ENCODE measurements around the gene LRMDA.

Gene LRMDA

DNA sequence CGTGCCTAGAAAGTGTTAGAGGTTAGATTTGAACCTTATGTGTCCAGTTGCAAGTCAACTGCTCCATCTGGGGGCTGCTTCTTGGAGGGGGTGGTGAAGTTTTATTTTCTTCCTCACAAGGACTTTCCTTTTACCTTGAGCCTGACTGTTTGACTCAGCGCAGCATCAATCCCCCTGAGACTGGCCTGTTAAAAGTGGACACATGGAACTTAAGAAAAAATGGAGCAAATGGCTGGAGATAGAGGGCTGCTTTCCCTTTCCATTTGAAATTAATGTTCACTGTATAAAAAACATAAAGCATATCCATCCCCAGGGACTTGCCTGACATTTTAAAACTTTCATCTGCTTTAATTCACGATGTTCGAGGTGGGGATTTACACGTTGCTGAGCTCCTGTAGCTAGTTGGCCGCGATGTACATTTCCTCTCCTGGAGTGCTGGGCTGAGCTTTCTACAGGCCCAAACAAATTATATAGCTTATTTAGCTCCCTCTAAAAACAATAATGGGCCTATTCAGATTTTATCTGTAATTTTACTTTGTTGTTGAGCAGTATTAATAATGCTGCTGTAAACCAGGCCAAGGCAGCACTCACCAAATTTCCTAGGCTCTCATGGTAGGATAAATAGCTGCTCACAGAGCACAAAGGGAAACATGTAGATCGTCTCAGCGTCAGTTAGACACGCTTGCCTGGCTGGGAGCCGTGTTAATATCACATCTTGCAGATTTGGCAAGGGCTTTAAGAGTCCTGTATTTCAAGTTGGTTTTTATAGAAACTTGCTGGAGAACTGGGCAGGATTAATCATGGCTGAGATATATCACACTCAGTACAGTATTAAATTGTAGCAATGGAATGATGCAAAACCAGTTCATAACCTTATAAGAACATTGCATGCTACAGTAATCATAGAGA lies 251.5 kb downstream of the LRMDA start:
- no peak for DNase-seq

DNA sequence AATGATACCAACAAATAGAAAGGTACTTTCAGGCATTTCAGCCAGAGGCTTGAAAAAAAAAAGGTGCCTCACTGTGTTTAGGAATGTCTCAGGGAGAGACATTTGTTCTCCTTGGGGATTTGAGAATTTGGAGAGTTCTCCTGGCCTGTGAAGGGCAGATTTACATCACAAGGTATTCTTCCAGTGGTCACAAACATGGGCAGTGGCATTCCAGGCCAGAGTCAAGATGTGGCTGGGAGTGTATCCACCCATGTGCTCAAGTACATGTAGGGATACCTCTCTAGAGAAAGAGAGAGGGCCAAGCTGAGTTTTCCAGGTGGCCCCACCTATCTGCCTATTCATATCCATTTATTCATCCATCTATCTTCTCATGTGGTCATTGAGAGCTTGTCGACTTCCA lies 253.8 kb downstream of the LRMDA start:
- DNase-seq, result no peak

DNA sequence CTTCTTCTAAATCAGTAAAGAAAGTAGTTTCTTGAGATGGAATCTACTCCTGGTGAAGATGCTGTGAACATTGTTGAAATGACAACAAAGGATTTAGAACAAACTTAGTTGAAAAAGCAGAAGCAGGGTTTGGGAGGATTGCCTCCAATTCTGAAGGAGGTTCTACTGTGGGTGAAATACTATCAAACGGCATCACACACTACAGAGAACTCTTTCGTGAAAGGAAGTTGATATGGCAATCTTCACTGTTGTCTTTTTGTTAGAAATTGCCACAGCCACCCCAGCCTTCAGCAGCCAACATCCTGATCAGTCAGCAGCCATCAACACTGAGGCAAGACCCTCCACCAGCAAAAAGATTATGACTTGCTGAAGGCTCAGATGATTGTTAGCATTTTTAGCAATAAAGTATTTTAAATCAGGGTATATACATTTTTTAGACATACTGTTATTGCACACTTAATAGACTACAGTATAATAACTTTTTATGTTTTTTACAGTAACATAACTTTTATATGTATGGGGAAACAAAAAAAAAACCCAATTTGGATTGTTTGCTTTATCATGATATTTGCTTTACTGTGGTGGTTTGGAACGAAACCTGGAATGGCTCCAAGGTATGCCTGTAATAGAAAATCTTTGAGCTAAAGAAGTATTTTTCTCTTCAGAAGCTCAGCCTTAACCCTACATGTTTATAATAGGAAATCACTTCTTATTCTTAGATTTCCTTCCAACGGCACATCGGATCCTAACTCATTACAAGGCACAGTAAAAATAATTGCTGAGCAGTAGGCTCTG lies 257.3 kb downstream of the LRMDA start:
- DNase-seq, result no peak

DNA sequence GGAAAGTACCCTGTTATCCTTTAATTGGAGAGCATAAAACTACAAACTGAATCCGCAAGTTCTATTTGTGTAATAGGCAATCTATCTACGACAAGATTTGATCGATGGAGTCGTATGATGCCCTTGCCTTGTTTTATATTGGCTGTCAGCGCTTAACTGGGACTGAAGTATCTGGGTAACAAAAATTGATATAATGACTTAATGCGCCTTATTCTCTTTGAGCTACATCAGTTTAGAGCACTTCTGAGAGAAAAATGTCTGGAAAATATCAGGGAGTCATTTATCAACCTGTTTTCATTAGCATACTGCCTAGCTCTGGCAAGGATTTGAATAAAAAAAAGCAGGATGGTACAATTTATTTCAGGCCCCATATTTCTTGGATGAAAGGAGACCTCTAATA lies 262.1 kb downstream of the LRMDA start:
- no peak for DNase-seq

DNA sequence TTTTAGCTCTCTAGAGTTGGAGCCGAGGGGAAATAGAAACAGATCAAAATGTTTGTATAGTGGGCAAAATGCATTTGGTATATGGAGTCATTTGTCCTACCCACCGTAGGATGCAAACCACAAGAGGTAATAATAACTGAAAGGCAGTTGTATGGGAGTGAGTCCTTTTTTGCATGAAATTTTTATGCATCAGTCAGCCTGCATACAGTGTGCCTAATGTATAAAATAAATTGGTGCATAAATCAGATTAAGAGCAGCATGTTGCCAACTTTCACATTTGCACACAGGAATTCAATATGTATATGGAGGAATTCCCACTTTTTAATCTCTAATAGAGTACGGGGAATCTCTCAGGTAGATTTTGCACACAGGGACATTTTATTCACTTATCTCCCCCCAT lies 262.8 kb downstream of the LRMDA start:
- DNase-seq, result no peak

DNA sequence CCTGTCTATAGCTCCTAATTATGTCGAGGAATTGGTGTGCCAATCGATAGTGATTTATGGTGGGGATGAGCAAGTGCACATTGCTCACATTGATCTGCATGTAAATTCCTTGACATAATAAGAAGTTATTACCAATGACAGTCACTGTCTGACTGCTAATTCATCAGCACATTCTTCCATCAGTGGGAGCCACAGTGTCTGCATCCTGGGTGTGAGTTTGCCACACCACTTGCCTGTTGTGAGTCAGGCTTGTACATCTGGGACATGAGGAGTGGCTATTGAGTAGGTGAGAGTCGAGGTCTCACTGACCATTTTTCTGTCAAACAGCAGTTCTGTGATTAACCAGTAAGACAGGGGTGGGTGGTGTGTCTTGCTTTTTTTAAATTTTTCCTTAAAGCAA lies 263.4 kb downstream of the LRMDA start:
- no peak for DNase-seq

DNA sequence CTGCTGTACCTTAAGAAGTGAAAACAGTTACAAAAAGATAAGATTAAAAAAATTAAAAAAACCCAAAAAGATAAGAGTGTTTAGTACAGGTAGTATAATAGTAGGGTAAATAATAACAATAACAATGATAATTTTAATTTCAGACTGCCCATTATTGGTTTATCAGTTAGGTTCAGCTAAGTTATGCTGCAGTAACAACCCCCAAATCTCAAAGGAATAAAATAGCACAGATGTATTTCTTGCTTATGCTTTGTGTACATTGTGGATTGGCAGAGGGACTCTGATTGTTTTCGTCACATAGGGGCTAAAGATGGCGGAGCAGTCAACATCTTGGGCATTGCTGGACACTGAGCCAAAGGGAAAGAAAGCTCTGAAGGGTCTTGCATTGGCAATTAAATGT lies 264.6 kb downstream of the LRMDA start:
- no peak for DNase-seq

DNA sequence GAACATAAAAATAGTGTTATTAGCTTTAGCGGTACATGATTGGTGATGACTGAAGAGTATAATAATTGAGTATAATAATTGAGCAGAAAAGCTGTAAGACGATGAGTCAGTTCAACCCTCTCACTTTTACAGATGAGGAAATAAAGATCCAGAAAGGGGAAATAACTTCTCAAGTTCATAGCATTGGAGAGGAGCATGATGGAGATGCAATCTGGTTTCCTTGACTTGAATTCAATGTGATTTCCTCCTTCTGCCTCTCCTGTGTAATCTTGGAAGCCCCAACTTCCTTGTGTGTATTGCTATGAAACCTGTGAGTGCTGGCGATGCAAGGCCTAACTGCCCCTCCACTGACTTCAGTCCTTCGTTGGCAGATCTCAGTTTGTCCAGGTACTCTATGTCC lies 265.1 kb downstream of the LRMDA start:
- DNase-seq, result no peak

DNA sequence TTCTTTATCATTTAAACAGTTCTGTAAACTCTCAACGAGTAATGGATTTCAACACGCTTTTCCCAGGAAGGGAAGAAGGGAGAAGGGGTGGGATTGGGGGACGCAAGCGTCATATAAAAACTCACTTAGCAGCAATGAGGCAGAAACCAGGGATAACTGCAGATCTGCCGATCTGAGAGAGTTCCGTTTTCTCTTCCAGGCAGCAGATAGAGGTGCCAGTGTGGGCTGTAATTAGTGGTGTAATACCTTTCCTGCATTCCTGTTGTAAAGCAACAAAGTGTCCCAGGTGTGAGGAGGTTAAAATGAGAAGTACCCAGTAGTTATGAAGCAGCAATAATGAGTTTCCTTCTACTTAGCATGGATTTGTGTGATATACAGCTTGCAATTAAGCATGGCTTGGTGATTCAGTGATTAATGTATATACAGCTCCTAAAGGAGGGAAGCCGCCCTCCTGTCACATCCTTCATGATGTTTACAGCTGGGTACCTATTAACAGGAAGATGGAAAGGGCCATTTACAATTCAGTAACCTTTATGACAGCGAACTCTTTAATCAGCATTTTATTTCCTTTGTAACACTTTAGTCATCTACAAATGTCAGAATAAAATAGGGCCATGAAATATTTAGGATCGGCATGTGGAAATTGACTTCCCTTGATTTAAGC lies 271.9 kb downstream of the LRMDA start:
- DNase-seq, result no peak

DNA sequence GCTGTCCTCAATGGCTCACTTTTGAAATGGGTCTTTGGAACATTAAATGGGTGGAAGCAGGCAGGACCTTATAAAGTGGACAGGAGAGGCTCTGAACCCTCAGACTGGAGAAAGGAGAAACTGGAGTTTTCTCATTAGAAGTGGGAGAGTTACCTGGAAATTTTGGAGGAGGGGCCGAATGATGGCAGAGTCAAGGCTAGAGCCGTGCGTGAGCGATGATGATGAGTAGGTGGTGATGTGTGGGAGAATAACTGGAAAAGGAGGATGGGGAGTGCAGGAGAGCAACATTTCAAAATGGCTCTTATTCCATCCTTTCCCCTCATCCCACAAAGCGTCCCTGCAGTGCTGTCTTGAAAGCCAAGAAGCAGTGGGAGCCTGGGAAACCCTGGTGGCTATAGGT lies 274.0 kb downstream of the LRMDA start:
- DNase-seq, result no peak

DNA sequence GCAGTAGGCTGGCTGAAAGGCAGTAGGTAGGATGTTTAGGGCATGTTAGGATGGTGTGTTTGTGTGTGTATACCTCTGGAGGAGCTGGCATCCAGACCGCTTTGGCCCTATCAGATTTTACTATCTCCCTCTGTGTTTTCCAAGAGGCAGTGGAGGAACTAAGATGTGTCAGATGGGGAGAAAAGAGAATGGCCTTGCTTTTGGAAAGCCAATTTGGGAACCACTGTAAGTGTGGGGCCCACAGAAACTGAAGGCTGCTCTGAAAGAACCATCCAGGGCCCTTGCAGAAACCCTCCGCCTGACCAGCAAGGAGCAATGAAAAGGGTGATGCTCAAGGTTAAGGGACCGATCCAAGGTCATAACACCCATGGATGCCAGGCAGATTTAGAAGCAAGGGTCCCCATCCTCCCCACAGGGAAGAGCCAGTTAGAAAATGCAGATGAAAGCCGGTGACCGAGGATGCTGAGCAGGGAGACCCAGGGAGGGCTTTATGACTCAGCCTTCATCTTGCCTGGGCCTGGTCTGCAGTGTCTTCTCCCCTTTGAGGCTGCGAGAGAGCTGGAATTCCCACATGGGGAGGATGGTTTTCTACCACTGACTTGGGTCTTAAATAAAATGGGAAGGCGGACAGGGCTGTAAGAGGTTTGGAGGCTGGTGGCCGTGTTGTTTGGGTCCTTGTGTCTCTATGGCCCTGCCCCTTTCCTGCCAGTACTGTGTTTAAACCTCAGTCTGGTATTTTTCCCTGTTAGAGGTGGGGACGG lies 275.8 kb downstream of the LRMDA start:
- no peak for DNase-seq

DNA sequence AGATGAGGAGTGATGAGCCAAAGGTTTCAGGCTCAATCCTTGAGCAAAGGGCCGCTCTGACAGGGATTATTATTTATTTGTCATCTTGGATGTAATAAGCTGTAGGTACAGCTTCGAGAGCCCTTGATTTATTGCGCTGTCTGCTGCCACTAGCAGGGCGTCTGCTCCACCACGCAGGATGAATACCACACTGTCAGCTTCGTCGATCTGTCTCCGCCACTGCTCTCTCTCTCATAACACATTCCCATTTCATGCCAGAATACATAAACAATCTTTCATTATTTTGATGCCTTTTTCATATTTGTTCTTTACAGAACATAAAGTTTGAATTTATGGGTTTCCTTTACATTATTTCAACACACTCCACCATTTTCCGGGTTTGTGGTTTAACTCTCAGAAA lies 276.6 kb downstream of the LRMDA start:
- no peak for DNase-seq

DNA sequence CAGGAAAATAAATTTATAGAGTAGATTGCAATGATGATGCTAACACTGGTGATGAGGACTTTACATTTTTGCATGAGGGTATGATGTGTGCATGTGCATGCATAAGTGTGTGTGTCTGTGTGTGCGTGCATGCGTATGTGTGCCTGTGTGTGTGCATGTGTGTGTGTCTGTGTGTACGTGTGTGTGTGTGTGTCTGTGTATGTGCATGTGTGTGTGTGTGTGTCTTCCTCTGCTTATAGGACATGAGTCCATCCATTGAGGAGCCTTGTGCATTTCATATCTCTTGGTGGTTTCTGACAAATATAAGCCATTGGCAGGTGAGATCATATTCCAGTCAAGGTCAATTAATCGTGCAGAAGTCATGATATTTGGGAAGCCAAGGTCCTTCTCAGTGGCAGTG lies 277.8 kb downstream of the LRMDA start:
- DNase-seq, result no peak

DNA sequence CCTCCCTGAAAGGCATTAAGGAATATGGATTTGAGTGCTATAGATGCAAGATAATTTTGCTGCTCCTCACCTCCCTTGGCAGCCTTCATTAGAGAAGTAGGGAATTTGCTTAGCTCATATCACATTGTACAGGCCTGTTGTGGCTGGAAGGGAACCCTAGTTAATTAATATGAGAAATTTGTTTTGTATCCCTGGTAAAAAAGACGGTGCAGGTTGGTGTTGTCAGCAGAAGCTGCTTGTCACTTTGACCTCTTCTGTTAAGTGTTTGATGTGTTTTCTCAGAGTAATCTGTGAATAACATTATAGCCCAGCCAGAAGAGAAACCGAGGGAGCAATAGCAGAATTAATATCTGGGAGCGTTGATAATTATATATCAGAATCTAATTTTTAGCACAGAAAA lies 278.4 kb downstream of the LRMDA start:
- no peak for DNase-seq

DNA sequence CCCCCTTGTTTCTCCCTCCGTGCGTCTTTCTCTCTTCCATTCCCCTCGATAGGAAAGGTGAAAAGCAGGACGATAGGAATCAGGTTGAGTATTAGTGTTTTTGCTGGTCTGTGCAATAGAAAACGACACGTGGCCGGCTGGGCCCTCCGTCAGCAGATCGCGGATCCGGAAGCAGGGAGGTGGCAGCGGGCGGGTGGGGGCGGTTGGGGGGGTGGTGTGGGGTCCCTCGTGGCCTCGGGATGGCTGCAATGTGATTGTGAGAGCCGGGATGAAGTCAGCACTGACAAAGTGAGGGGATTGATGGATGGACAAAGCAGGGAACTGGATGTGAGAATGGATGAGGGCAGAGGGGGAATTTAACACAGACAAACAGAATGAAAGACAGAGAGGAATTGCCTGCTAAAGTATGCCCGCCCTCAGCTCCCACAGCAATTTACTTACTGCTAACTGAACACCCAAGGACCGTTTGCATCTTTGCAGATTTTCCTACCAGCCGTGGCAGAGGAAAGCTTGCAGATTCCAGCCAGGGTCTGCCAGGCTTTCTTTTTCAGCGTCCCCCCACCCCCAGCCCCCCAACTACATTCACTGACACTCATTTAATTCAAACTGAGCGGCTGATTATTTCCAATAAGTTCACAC lies 280.9 kb downstream of the LRMDA start:
- DNase-seq, result no peak

DNA sequence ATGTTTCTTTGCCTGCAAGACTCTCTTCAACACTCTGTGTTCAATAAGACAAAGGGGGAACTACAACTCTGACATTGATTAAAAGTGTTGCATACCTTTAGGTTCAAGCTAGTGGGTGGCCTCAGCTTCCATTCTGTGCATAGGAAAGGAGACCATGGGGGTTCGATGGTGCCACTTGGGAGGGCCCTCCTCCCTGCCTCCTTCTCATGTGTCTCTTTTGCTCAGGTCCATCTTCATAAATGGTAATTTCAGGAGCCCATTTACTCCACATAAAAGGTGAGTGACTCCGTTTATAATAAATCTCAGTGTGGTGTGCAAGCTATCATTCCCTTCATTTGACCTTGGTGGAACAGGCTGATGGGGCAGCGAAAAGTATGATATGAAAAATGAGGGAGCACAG lies 285.1 kb downstream of the LRMDA start:
- no peak for DNase-seq

DNA sequence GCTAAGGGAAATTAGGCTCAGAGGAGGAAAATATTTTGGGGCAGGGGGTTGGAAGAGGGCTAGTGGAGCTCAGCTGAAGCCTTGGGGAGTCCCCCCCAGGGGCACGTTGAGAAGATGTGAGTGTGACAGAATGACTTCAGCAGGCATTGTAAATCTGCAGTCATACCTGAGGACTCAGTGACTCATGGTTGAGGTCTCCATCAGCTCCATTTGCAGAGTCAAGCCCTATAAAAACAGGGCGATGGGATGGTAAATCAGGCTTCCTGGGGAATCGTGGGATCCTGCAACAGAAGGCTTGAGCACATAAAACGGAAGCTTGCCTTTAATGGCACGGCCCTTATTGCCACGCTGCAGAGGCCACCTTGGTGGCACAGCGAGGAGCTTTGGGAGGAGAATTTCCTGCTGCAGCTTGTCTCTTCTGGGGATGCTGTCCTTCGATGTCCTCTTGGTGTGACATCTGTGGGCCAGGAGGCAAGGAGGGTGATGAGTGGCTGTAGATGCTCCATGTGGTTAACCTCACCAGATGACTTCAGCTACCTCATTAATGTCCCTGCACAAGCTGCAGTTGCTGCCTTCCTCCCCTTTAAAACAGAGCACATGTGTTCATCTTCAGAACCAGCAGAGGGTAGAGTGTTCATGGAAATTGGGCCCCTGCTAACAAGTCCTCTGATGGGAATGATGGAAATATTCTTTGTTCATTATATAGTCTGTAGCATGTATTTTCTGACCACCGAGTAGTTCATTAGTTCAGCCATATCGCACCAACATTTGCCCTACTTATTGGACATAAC lies 285.9 kb downstream of the LRMDA start:
- no peak for DNase-seq

DNA sequence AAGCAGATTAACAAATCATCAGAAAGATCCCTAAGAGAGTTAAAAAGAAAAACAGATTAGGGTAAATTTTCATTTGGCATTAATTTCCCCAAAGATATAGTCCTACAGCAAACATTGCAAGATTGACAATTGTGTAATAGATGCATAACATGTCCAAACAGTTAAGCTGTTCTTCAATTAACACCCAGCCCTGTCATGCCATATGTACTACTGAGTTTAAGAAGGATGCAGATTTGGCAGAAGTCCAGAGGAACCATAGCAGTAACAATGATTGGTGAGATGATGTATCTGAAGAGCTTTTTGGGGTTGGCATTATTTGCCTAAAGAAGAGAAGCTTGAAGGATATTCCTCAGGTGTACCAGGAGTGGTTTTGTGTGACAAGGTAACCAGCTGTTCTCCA lies 287.6 kb downstream of the LRMDA start:
- DNase-seq, result no peak

DNA sequence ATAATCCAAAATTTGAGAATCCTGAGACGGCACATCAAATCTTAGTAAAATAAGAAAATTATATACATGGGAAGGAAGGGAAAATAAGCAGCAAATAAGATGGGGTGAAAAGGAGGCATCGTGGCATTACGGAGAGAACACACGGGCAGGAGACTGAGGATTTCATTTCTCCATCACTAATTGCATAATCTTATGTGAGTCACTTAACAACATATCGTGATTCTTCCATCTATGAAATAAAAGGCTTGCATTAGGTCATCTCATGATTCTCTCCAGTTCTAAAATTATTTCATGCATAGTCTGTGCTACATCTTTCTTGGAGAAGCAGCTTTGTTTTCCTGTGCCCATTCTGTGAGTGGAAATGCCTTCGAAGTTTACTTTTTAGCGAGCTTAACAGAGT lies 288.7 kb downstream of the LRMDA start:
- DNase-seq, result no peak

DNA sequence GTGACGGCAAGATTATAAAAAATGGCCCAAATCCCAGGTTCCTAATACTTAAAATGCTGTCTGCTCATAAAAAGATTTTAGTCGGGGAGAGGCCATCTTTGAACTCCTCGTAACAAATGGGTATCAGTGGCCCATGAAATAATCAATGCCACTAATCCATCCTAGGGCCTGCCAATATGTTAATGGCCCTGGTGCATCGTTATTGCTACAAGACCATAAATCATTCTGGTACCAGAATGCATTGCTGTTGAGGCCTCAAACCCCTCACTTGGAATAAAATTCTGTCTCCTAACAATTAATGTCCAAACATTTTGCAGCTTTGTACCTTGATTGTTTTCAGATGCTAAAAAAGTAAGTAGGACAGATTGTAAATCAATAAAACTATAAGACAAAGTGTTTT lies 290.6 kb downstream of the LRMDA start:
- DNase-seq, result no peak

DNA sequence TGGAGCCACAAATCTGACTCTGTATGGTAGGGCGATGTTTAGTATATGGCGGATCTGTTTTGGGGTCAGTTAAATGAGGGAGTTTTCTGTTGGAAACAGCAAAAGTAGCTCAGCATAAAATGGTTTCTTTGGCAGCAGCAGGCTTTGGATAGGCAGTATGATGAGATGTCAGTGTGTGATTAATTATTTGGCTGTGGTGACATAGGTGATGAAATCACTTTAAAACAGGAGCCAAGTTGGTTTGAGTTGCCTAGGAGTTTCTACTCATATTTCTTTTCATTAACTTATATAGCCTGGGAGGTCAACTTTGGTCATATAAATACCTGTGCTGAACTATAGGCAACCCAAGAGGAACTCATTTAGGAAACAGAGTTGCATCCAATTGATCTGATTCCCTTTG lies 291.2 kb downstream of the LRMDA start:
- DNase-seq, result no peak

All from activated CD4-positive, alpha-beta T cell treated with anti-CD3 and anti-CD28 coated beads, Interleukin-10, Interleukin-2, amounts not matched to agents 100 ng/mL and 50 ng/mL, durations not matched to agents 16 hours and 8 hours (primary cell).